HepG2 (cell line): ENCODE data around the gene PELI3. TPM values are rescaled to one million over a fixed set of nuclear protein-coding genes. Genes with fewer than 3 reads are reported as not detected.

Experiments
- ARNT ChIP-seq: fragments of 450-650 bp; IDR thresholded peaks from 2 replicates; pipeline ENCODE4 v1.6.1; 2017
- BCL6 ChIP-seq: IDR thresholded peaks from 2 replicates; pipeline ENCODE4 v1.6.1; 2016; ENCODE audit warnings: missing genetic modification reagents, missing compliant biosample characterization
- CEBPG ChIP-seq: IDR thresholded peaks from 2 replicates; pipeline ENCODE4 v1.6.1; 2016
- FOXP1 ChIP-seq, 2 experiments: fragments of 450-650 bp in 1 of 2; IDR thresholded peaks; 2 replicates each; pipeline ENCODE4 v1.6.1; 2017 to 2018; ENCODE audit warnings: antibody characterized with exemption in 1 of 2
- FOXP4 ChIP-seq: sonication (generic); formaldehyde crosslinking; IDR thresholded peaks from 2 replicates; pipeline ENCODE4 v1.4.0; 2020; ENCODE audit warnings: missing genetic modification reagents
- HNF4A ChIP-seq: sonication (generic); formaldehyde crosslinking; IDR thresholded peaks from 2 replicates; pipeline ENCODE4 v1.4.0; 2020; ENCODE audit warnings: missing genetic modification reagents
- NFIB ChIP-seq: sonication (generic); formaldehyde crosslinking; IDR thresholded peaks from 2 replicates; pipeline ENCODE4 v1.9.0; 2021; ENCODE audit warnings: missing genetic modification reagents, mild to moderate bottlenecking, borderline replicate concordance
- NR2F2 ChIP-seq: IDR thresholded peaks from 2 replicates; pipeline ENCODE4 v1.6.1; 2012; ENCODE audit warnings: low read depth, inconsistent platforms, borderline replicate concordance
- PRDM15 ChIP-seq: sonication (generic); formaldehyde crosslinking; IDR thresholded peaks from 2 replicates; pipeline ENCODE4 v1.4.0; 2020; ENCODE audit warnings: missing genetic modification reagents
- RARG ChIP-seq: sonication (generic); formaldehyde crosslinking; IDR thresholded peaks from 2 replicates; pipeline ENCODE4 v1.4.0; 2020; ENCODE audit warnings: low read depth, mild to moderate bottlenecking, missing genetic modification reagents
- ZBTB10 ChIP-seq: sonication (generic); formaldehyde crosslinking; IDR thresholded peaks from 2 replicates; pipeline ENCODE4 v1.4.0; 2020; ENCODE audit warnings: missing genetic modification reagents, borderline replicate concordance
- ZNF207 ChIP-seq: fragments of 450-650 bp; IDR thresholded peaks from 2 replicates; pipeline ENCODE4 v1.6.1; 2016; ENCODE audit warnings: antibody characterized with exemption, borderline replicate concordance
- ZNF383 ChIP-seq: sonication (generic); formaldehyde crosslinking; IDR thresholded peaks from 2 replicates; pipeline ENCODE4 v1.4.0; 2020; ENCODE audit warnings: missing genetic modification reagents, mild to moderate bottlenecking, borderline replicate concordance
- polyA plus RNA-seq, 8 experiments: library from polyadenylated mRNA; depleted of rRNA in 3 of 8; stranded (reverse) in 7 of 8; unstranded in 1 of 8; fragments of >200 nt; fragmentation: Illumina TruSeq in 4 of 8; extraction: Trizol in 4 of 8; gene quantifications; 2 replicates each; pipeline versions ENCODE4 v1.2.1 to v1.2.3, GENCODE V29; 2011 to 2016; ENCODE audit warnings: low read depth in 4 of 8, missing spikeins in 1 of 8, mixed read lengths in 1 of 8; ENCODE audit not compliant: insufficient read depth in 1 of 8
- total RNA-seq, 5 experiments: library from RNA; depleted of rRNA; stranded (reverse); fragments of >200 nt; fragmentation: Illumina TruSeq; extraction: Trizol; gene quantifications; 2 replicates each; pipeline ENCODE4 v1.2.3, GENCODE V29; 2016; ENCODE audit warnings: low read depth in 1 of 5

PELI3 gene
- total and polyA plus RNA-seq, 2 of the 13 experiments (the other 11 are each of a cell fraction or from before 2014, with no cell fraction given): 2.0 to 4.0 TPM

GRCh38 chr11:66479394-66480116 is 12.8 kb downstream of the PELI3 start (continued):
- peak; percentile 56; the same call in 1 of the 2 replicates for TF ChIP-seq PRDM15 (CRISPR knock-in tag)
- no peak for TF ChIP-seq HNF4A
- TF ChIP-seq FOXP1 (IDR thresholded peaks at IDR 0.05): no peak
- TF ChIP-seq FOXP1 (CRISPR knock-in tag; IDR thresholded peaks at IDR 0.05): no peak
- TF ChIP-seq ARNT: no peak
- TF ChIP-seq ZNF207: no peak
- no peak; the same call in 1 of the 2 replicates for TF ChIP-seq CEBPG
- no peak for TF ChIP-seq NFIB (CRISPR knock-in tag)
- no peak for TF ChIP-seq ZBTB10
- TF ChIP-seq BCL6 (CRISPR knock-in tag): no peak
- no peak for TF ChIP-seq FOXP4 (CRISPR knock-in tag)
- no peak for TF ChIP-seq NR2F2
- TF ChIP-seq ZNF383: no peak
- TF ChIP-seq RARG (CRISPR knock-in tag): no peak
